Esophagus muscularis mucosa (tissue), 4 donors: ENCODE data around the gene RFESD. TPM values are rescaled to one million over a fixed set of nuclear protein-coding genes. Genes with fewer than 3 reads are reported as not detected.

Experiments used
- DNase-seq: peaks from one replicate; pipeline ENCODE4 v3.0.0-alpha.2; 2017; ENCODE audit errors: extremely low spot score
- H3K27ac ChIP-seq, 4 donors: fragments of 200-600 bp; sonication (generic); replicated peaks in 1 of 4; 1 replicate in 3 of 4; 2 replicates in 1 of 4; pipeline ENCODE4 v1.5.1; 2016 to 2019; ENCODE audit warnings: mild to moderate bottlenecking in 1 of 4
- H3K27me3 ChIP-seq, 4 donors: fragments of 200-600 bp; sonication (generic); one replicate each; pipeline versions ENCODE4 v1.5.1 to v1.6.0; 2016 to 2019
- H3K36me3 ChIP-seq, 4 donors: fragments of 200-600 bp; sonication (generic); one replicate each; pipeline ENCODE4 v1.5.1; 2016 to 2019
- H3K4me1 ChIP-seq, 4 donors: fragments of 200-600 bp; sonication (generic); one replicate each; pipeline ENCODE4 v1.5.1; 2016 to 2019
- H3K4me3 ChIP-seq, 4 donors: fragments of 200-600 bp; sonication (generic); 1 replicate in 2 of 4; 2 replicates in 2 of 4; pipeline ENCODE4 v1.5.1; 2016 to 2019; ENCODE audit warnings: mild to moderate bottlenecking in 4 of 4, moderate library complexity in 1 of 4
- H3K9me3 ChIP-seq, 4 donors: fragments of 200-600 bp; sonication (generic); 1 replicate in 3 of 4; 2 replicates in 1 of 4; pipeline ENCODE4 v1.5.1; 2016 to 2019
- EP300 ChIP-seq: sonication (generic); formaldehyde crosslinking; IDR thresholded peaks from one replicate; pipeline ENCODE4 v1.6.1; 2017; ENCODE audit warnings: antibody characterized with exemption
- POLR2A ChIP-seq: fragments of 450-650 bp; IDR thresholded peaks from one replicate; pipeline ENCODE4 v1.6.1; 2017; ENCODE audit warnings: antibody characterized with exemption, moderate library complexity, mild to moderate bottlenecking, low read depth
- POLR2AphosphoS5 ChIP-seq, 2 donors: sonication (generic); formaldehyde crosslinking; IDR thresholded peaks; one replicate each; pipeline ENCODE4 v1.6.1; 2017; ENCODE audit warnings: antibody characterized with exemption in 2 of 2
- WGBS: methylation state at CpG from one replicate; pipeline ENCODE4 v1.1.5; 2018; 5-methylcytosine and 5-hydroxymethylcytosine counted together
- intact Hi-C: fragments of 100-400 bp; cut with DNase I; formaldehyde crosslinking; loops from one replicate; pipeline ENCODE4 v1.15.1; 2023
- total RNA-seq, 4 donors: library from RNA; depleted of rRNA; stranded (reverse); fragments of >200 nt; gene quantifications; one replicate each; pipeline versions ENCODE4 v1.1.0 to v1.2.1, GENCODE V29; 2016
- TF ChIP-seq, protein P1 (sequence below), 3 experiments: fragments of 200-600 bp in 2 of 3; fragments of 450-650 bp in 1 of 3; sonication (generic) in 2 of 3; IDR thresholded peaks; one replicate each; pipeline ENCODE4 v1.5.1; 2017 to 2019; ENCODE audit warnings: antibody characterized with exemption in 3 of 3, mild to moderate bottlenecking in 2 of 3, moderate library complexity in 1 of 3

Gene RFESD
- total RNA-seq, 4 donors from 2014 or later = 0.63 to 1.7 (median 0.84) TPM

DNA sequence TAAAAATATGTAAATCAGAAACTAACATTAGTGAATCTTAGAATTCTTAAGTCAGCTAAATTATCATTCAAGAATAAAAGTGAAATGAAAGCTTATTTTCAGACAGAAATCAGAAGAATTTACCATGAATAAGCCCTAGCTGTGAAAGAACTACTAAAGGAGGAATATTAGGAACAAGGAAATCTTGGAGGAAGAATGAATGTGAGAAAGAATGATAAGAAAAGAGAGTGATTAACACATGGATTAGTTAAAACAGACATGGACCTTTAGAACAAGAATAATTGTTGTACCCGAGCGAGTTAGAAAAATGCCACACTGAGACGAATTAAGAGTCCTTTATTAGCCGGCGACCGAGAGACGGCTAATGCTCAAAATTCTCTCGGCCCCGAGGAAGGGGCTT, 60.5 kb downstream of the RFESD start:
- peaks cover 0 to 3% (median 0%) of the 10 kb centered on the region in 4 donors for H3K4me1 ChIP-seq
- H3K27ac ChIP-seq = no peak overlapping the region
- H3K4me3 ChIP-seq = no peak overlapping the region
- no peaks in the 10 kb centered on the region for H3K36me3 ChIP-seq
- TF ChIP-seq POLR2A (no peak), EP300 (no peak), POLR2AphosphoS5 (IDR thresholded peaks at IDR 0.05) (no peak)
- TF ChIP-seq, protein P1, sequence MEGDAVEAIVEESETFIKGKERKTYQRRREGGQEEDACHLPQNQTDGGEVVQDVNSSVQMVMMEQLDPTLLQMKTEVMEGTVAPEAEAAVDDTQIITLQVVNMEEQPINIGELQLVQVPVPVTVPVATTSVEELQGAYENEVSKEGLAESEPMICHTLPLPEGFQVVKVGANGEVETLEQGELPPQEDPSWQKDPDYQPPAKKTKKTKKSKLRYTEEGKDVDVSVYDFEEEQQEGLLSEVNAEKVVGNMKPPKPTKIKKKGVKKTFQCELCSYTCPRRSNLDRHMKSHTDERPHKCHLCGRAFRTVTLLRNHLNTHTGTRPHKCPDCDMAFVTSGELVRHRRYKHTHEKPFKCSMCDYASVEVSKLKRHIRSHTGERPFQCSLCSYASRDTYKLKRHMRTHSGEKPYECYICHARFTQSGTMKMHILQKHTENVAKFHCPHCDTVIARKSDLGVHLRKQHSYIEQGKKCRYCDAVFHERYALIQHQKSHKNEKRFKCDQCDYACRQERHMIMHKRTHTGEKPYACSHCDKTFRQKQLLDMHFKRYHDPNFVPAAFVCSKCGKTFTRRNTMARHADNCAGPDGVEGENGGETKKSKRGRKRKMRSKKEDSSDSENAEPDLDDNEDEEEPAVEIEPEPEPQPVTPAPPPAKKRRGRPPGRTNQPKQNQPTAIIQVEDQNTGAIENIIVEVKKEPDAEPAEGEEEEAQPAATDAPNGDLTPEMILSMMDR (IDR thresholded peaks at IDR 0.05) = no peak
- DNase-seq = no peak
- no peaks in the 10 kb centered on the region for H3K27me3 ChIP-seq
- intact Hi-C loops = no loop called here
- H3K9me3 ChIP-seq = no peaks in the 10 kb centered on the region
- 88% methylated on average over 9 of the region's 9 CpGs for WGBS

Other genes starting within 250 kb of the RFESD start
- 10 to 100 TPM; 46.6 to 76.8 (median 55.2) TPM for gene SKIC3, start 91.8 kb upstream of the RFESD start, total RNA-seq
- 1 to 10 TPM; 5.0 to 7.3 (median 6.7) TPM for gene ARSK, start 91.7 kb upstream of the RFESD start, total RNA-seq
- 1 to 10 TPM in 1 of 4 donors, under 1 TPM in 2, not detected in 1; 0.42 to 1.1 (median 0.92) TPM for gene GPR150, start 26.7 kb upstream of the RFESD start, total RNA-seq
- not detected for gene SPATA9, start 36.2 kb downstream of the RFESD start, total RNA-seq
- 100 to 1,000 TPM in 1 of 4 donors, 10 to 100 TPM in 3; 72.9 to 165 (median 89.2) TPM for gene RHOBTB3, start 84.6 kb downstream of the RFESD start, total RNA-seq
- gene GLRX, start 175.9 kb downstream of the RFESD start, total RNA-seq = 10 to 100 TPM; 14.1 to 56.0 (median 34.0) TPM